OCI-LY7 (cell line): Measurements from ENCODE around the gene PRR16.
"Not testable (repeated sequence)": the region's sequence is repeated elsewhere in the genome, so short reads cannot be mapped to it uniquely, and the experiment has no call there.

Experiments
- CTCF ChIP-seq: fragments of 200-600 bp; sonication (generic); conservative IDR thresholded peaks from 2 replicates; pipeline ENCODE4 v1.5.1; 2014; ENCODE audit warnings: mild to moderate bottlenecking, antibody characterized with exemption, low read length, moderate library complexity, mixed read lengths
- EZH2phosphoT487 ChIP-seq: fragments of 200-600 bp; sonication (generic); IDR thresholded peaks from 2 replicates; pipeline ENCODE4 v1.6.1; 2018; ENCODE audit warnings: low read depth, borderline replicate concordance, mild to moderate bottlenecking, mixed run types, antibody characterized with exemption, low read length, moderate library complexity, mixed read lengths

DNA sequence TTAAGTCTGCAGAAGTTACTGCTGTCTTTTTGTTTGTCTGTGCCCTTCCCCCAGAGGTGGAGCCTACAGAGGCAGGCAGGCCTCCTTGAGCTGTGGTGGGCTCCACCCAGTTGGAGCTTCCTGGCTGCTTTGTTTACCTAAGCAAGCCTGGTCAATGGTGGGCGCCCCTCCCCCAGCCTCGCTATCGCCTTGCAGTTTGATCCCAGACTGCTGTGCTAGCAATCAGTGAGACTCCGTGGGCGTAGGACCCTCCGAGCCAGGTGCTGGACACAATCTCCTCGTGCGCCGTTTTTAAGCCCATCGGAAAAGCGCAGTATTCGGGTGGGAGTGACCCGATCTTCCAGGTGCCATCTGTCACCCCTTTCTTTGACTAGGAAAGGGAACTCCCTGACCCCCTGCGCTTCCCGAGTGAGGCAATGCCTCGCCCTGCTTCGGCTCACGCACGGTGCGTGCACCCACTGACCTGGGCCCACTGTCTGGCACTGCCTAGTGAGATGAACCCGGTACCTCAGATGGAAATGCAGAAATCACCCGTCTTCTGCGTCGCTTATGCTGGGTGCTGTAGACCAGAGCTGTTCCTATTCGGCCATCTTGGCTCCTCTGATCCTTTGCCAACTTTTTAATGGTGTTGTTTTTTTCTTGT is 37.3 kb upstream of the PRR16 start:
- not testable (repeated sequence) for TF ChIP-seq CTCF, EZH2phosphoT487
